CD14-positive monocyte (primary cell): ENCODE data around the gene STOML3. TPM values are rescaled to one million over a fixed set of nuclear protein-coding genes. Genes with fewer than 3 reads are reported as not detected.

Source experiments
- DNase-seq, 3 donors: peaks; one replicate each; pipeline ENCODE4 v3.0.0-alpha.2; 2011 to 2022
- H2AFZ ChIP-seq: 2 replicates; pipeline ENCODE4 v1.6.0; 2012; ENCODE audit warnings: mild to moderate bottlenecking, low read depth, low read length, inconsistent platforms; ENCODE audit not compliant: insufficient read depth, poor library complexity, severe bottlenecking
- H3K27ac ChIP-seq, 2 donors: 1 replicate in 1 of 2; 2 replicates in 1 of 2; pipeline ENCODE4 v1.5.1; 2012 to 2013; ENCODE audit warnings: low read length in 2 of 2, control low read depth in 1 of 2, inconsistent platforms in 1 of 2, low read depth in 1 of 2, mild to moderate bottlenecking in 1 of 2
- H3K27me3 ChIP-seq, 2 donors: one replicate each; pipeline versions ENCODE4 v1.6.0 to v1.6.1; 2011 to 2013; ENCODE audit warnings: low read length in 2 of 2; ENCODE audit not compliant: control insufficient read depth in 2 of 2, insufficient read depth in 2 of 2
- H3K36me3 ChIP-seq, 2 donors: replicated peaks in 1 of 2; 1 replicate in 1 of 2; 2 replicates in 1 of 2; pipeline versions ENCODE4 v1.5.1 to v1.6.1; 2012 to 2013; ENCODE audit warnings: low read length in 2 of 2, control low read depth in 1 of 2, inconsistent platforms in 1 of 2, mild to moderate bottlenecking in 1 of 2; ENCODE audit not compliant: insufficient read depth in 2 of 2, control insufficient read depth in 1 of 2
- H3K4me1 ChIP-seq, 2 donors: 1 replicate in 1 of 2; 2 replicates in 1 of 2; pipeline versions ENCODE4 v1.5.1 to v1.6.1; 2012 to 2013; ENCODE audit warnings: low read length in 2 of 2, control low read depth in 1 of 2, inconsistent platforms in 1 of 2, mild to moderate bottlenecking in 1 of 2, moderate library complexity in 1 of 2; ENCODE audit not compliant: insufficient read depth in 2 of 2, control insufficient read depth in 1 of 2
- H3K4me2 ChIP-seq: replicated peaks from 2 replicates; pipeline ENCODE3; 2012; ENCODE audit warnings: low read length, moderate library complexity, mild to moderate bottlenecking; ENCODE audit not compliant: poor library complexity, severe bottlenecking; ENCODE audit errors: extremely low read depth
- H3K4me3 ChIP-seq, 3 experiments: fragments of 200-600 bp in 1 of 3; sonication (generic) in 1 of 3; replicated peaks in 1 of 3; 1 replicate in 2 of 3; 2 replicates in 1 of 3; pipeline ENCODE4 v1.5.1; 2011 to 2013; ENCODE audit warnings: low read length in 3 of 3, mild to moderate bottlenecking in 3 of 3, control low read depth in 2 of 3, low read depth in 2 of 3, inconsistent platforms in 1 of 3, moderate library complexity in 1 of 3
- H3K79me2 ChIP-seq: 2 replicates; pipeline ENCODE4 v1.6.0; 2012; ENCODE audit warnings: mild to moderate bottlenecking, control low read depth, inconsistent platforms, low read length, moderate library complexity; ENCODE audit not compliant: insufficient read depth
- H3K9ac ChIP-seq: 2 replicates; pipeline ENCODE4 v1.6.0; 2017; ENCODE audit warnings: low read length, mild to moderate bottlenecking; ENCODE audit not compliant: insufficient read depth, poor library complexity, severe bottlenecking
- H3K9me3 ChIP-seq, 2 donors: replicated peaks in 1 of 2; 1 replicate in 1 of 2; 2 replicates in 1 of 2; pipeline versions ENCODE4 v1.5.1 to v1.6.1; 2012 to 2013; ENCODE audit warnings: low read length in 2 of 2, control low read depth in 1 of 2; ENCODE audit not compliant: control insufficient read depth in 1 of 2, insufficient read depth in 1 of 2
- H4K20me1 ChIP-seq: 2 replicates; pipeline ENCODE4 v1.6.0; 2012; ENCODE audit warnings: mild to moderate bottlenecking, low read length, control low read depth, moderate library complexity; ENCODE audit not compliant: insufficient read depth
- H3K27ac Mint-ChIP-seq, 7 donors: one replicate each; pipeline ENCODE4 v1.8.0; 2020; ENCODE audit warnings: mild to moderate bottlenecking in 7 of 7, mixed read lengths in 7 of 7, moderate library complexity in 6 of 7, inconsistent platforms in 2 of 7
- H3K27me3 Mint-ChIP-seq, 3 donors: one replicate each; pipeline ENCODE4 v1.8.0; 2021 to 2022; ENCODE audit warnings: low read depth in 3 of 3, mild to moderate bottlenecking in 3 of 3, mixed read lengths in 3 of 3, moderate library complexity in 3 of 3, inconsistent platforms in 1 of 3
- H3K36me3 Mint-ChIP-seq, 2 donors: one replicate each; pipeline ENCODE4 v1.8.0; 2020; ENCODE audit warnings: mixed read lengths in 2 of 2, inconsistent platforms in 1 of 2, mild to moderate bottlenecking in 1 of 2
- H3K4me1 Mint-ChIP-seq: one replicate; pipeline ENCODE4 v1.8.0; 2020; ENCODE audit warnings: mild to moderate bottlenecking, mixed read lengths
- H3K4me3 Mint-ChIP-seq, 2 donors: one replicate each; pipeline ENCODE4 v1.8.0; 2020; ENCODE audit warnings: mild to moderate bottlenecking in 2 of 2, mixed read lengths in 2 of 2, moderate library complexity in 1 of 2
- H3K9me3 Mint-ChIP-seq, 7 donors: one replicate each; pipeline ENCODE4 v1.8.0; 2020 to 2022; ENCODE audit warnings: mixed read lengths in 7 of 7, mild to moderate bottlenecking in 6 of 7, moderate library complexity in 6 of 7, inconsistent platforms in 2 of 7
- CTCF ChIP-seq: fragments of 200-600 bp; IDR thresholded peaks from one replicate; pipeline ENCODE4 v1.8.0; 2022; ENCODE audit warnings: antibody characterized with exemption, mild to moderate bottlenecking
- WGBS: methylation state at CpG from one replicate; pipeline ENCODE4 v1.1.5; 2013; ENCODE audit warnings: missing lambda C conversion rate; ENCODE audit not compliant: insufficient coverage; 5-methylcytosine and 5-hydroxymethylcytosine counted together
- intact Hi-C, 2 donors: fragments of 100-400 bp; cut with micrococcal nuclease; formaldehyde crosslinking; loops; one replicate each; pipeline versions ENCODE4 v1.15.0 to v1.15.1; 2023
- polyA plus RNA-seq, 3 donors: library from polyadenylated mRNA; depleted of rRNA in 1 of 3; unstranded in 2 of 3; stranded (reverse) in 1 of 3; fragments of 300-500 nt in 2 of 3; fragments of >200 nt in 1 of 3; fragmentation: Illumina TruSeq in 2 of 3; gene quantifications; 1 replicate in 2 of 3; 2 replicates in 1 of 3; pipeline ENCODE4 v1.2.3, GENCODE V29; 2012 to 2021

STOML3 gene
- polyA plus RNA-seq, 3 donors: not detected

- no peak for DNase-seq
- H3K4me3 Mint-ChIP-seq: no peak overlapping the region
- Histone ChIP-seq H3K79me2 (no peaks in the 10 kb centered on the region), H3K9ac (no peak overlapping the region), H3K9me3 (peaks cover 0 to 3% of the 10 kb centered on the region in 2 donors), H3K4me2 (no peak overlapping the region), H3K36me3 (no peaks in the 10 kb centered on the region), H3K4me3 (no peak overlapping the region), H3K4me1 (no peaks in the 10 kb centered on the region), H3K27me3 (no peaks in the 10 kb centered on the region), H4K20me1 (no peaks in the 10 kb centered on the region), H2AFZ (no peak overlapping the region), H3K27ac (no peak overlapping the region)
- no peak overlapping the region for H3K27ac Mint-ChIP-seq
- H3K36me3 Mint-ChIP-seq: no peaks in the 10 kb centered on the region
- H3K9me3 Mint-ChIP-seq: peaks cover 0 to 13% (median 7%) of the 10 kb centered on the region in 7 donors
- no peak for TF ChIP-seq CTCF
- 92% methylated on average over 2 of the region's 2 CpGs for WGBS
- H3K4me1 Mint-ChIP-seq: no peaks in the 10 kb centered on the region
- peaks cover 0 to 5% (median 0%) of the 10 kb centered on the region in 3 donors for H3K27me3 Mint-ChIP-seq
- intact Hi-C loops: no loop called here
Observed at GRCh38 chr13:38981096-38981495, 9.5 kb downstream of the STOML3 start.

- H3K27ac Mint-ChIP-seq: no peak overlapping the region
- Histone ChIP-seq H2AFZ (no peak overlapping the region), H3K27ac (no peak overlapping the region), H3K9me3 (peaks cover 0 to 3% of the 10 kb centered on the region in 2 donors), H3K9ac (no peak overlapping the region), H3K4me2 (no peak overlapping the region), H3K27me3 (no peaks in the 10 kb centered on the region), H3K4me1 (no peaks in the 10 kb centered on the region), H3K4me3 (no peak overlapping the region), H3K36me3 (no peaks in the 10 kb centered on the region), H4K20me1 (no peaks in the 10 kb centered on the region), H3K79me2 (no peaks in the 10 kb centered on the region)
- peaks cover 0 to 8% (median 0%) of the 10 kb centered on the region in 3 donors for H3K27me3 Mint-ChIP-seq
- peaks cover 0 to 13% (median 7%) of the 10 kb centered on the region in 7 donors for H3K9me3 Mint-ChIP-seq
- intact Hi-C loops: no loop called here
- no peaks in the 10 kb centered on the region for H3K36me3 Mint-ChIP-seq
- no peak overlapping the region for H3K4me3 Mint-ChIP-seq
- no peak for TF ChIP-seq CTCF
- WGBS: no CpG with 5 or more reads among the region's 2 CpGs
- no peaks in the 10 kb centered on the region for H3K4me1 Mint-ChIP-seq
- no peak for DNase-seq
Observed at GRCh38 chr13:38980750-38981078, 9.9 kb downstream of the STOML3 start.
